Neural crest cell (in vitro differentiated cells): ENCODE measurements around the gene PLAU. TPM values are rescaled to one million over a fixed set of nuclear protein-coding genes. Genes with fewer than 3 reads are reported as not detected.

Experiments used
- DNase-seq: peaks from one replicate; pipeline ENCODE4 v3.0.0; 2021; ENCODE audit warnings: low read depth, mixed read lengths, low spot score
- H3K27ac Mint-ChIP-seq: one replicate; pipeline ENCODE4 v1.8.0; 2021; ENCODE audit warnings: mild to moderate bottlenecking, mixed read lengths; ENCODE audit not compliant: unreplicated experiment
- H3K27me3 Mint-ChIP-seq: 2 replicates; pipeline ENCODE4 v1.8.0; 2021; ENCODE audit warnings: low read depth, mild to moderate bottlenecking, mixed read lengths
- H3K36me3 Mint-ChIP-seq: 2 replicates; pipeline ENCODE4 v1.8.0; 2021; ENCODE audit warnings: low read depth, mild to moderate bottlenecking, mixed read lengths
- H3K4me1 Mint-ChIP-seq: 2 replicates; pipeline ENCODE4 v1.8.0; 2021; ENCODE audit warnings: mixed read lengths
- H3K4me3 Mint-ChIP-seq: one replicate; pipeline ENCODE4 v1.8.0; 2021; ENCODE audit warnings: mild to moderate bottlenecking, mixed read lengths
- H3K9me3 Mint-ChIP-seq: 2 replicates; pipeline ENCODE4 v1.8.0; 2021; ENCODE audit warnings: mixed read lengths
- total RNA-seq: library from RNA; stranded (reverse); gene quantifications from 2 replicates; pipeline ENCODE4 v1.2.1, GENCODE V29; 2021
- TF ChIP-seq, protein P1 (sequence below): fragments of 200-600 bp; sonication (generic); conservative IDR thresholded peaks from 2 replicates; pipeline ENCODE4 v1.5.0; 2021; ENCODE audit warnings: antibody characterized with exemption, mild to moderate bottlenecking

Gene PLAU
- total RNA-seq, 1 donor from 2014 or later: 3.5 TPM

GRCh38 chr10:73950155-73950948, 39.4 kb downstream of the PLAU start:
- DNase-seq: peak; percentile 26
- no peaks in the 10 kb centered on the region for H3K27me3 Mint-ChIP-seq
- TF ChIP-seq, protein P1, sequence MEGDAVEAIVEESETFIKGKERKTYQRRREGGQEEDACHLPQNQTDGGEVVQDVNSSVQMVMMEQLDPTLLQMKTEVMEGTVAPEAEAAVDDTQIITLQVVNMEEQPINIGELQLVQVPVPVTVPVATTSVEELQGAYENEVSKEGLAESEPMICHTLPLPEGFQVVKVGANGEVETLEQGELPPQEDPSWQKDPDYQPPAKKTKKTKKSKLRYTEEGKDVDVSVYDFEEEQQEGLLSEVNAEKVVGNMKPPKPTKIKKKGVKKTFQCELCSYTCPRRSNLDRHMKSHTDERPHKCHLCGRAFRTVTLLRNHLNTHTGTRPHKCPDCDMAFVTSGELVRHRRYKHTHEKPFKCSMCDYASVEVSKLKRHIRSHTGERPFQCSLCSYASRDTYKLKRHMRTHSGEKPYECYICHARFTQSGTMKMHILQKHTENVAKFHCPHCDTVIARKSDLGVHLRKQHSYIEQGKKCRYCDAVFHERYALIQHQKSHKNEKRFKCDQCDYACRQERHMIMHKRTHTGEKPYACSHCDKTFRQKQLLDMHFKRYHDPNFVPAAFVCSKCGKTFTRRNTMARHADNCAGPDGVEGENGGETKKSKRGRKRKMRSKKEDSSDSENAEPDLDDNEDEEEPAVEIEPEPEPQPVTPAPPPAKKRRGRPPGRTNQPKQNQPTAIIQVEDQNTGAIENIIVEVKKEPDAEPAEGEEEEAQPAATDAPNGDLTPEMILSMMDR: no peak
- no peaks in the 10 kb centered on the region for H3K9me3 Mint-ChIP-seq
- no peak overlapping the region for H3K27ac Mint-ChIP-seq
- H3K36me3 Mint-ChIP-seq: no peaks in the 10 kb centered on the region
- H3K4me1 Mint-ChIP-seq: peaks cover 9% of the 10 kb centered on the region
- H3K4me3 Mint-ChIP-seq: no peak overlapping the region

DNA sequence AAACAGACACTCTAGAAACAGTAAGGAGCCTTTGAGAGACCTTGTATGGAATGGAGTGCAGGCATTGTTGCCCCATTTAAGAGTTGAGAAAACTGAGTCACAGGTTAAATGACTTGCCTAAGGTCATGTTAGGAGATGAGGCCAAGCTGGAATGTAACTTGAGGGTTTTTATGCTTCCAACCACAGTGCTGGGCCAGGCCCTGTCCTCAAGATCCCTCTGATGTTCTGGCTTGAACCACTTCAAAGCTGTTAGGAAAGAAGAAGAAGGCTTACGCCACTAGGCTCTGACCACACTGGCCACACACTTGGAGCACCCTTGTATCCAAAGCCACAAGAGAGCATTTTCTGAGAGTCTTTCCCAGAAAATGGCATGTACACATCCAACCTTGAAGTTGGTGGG, 42.7 kb downstream of the PLAU start:
- TF ChIP-seq, protein P1: no peak
- Mint-ChIP-seq H3K27me3 (no peaks in the 10 kb centered on the region), H3K36me3 (no peaks in the 10 kb centered on the region), H3K4me3 (no peak overlapping the region), H3K9me3 (no peaks in the 10 kb centered on the region), H3K4me1 (peaks cover 13% of the 10 kb centered on the region), H3K27ac (no peak overlapping the region)
- no peak for DNase-seq

DNA sequence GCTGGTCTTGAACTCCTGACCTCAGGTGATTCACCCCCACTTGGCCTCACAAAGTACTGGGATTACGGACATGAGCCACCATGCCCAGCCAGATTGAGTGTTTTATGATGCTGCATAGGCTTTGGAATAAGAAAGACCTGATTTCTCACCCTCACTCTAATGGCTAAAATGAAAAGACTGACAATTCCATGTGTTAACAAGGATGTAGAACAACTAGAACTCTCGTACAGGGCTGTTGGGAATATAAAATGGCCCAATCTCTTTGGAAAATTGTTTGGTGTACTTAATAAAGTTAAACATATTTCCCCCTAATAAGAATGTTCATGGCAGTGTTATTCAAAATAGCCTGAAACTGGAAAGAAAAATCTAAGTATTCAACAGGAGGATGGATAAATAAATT, 43.8 kb downstream of the PLAU start:
- Mint-ChIP-seq H3K27me3 (no peaks in the 10 kb centered on the region), H3K27ac (no peak overlapping the region), H3K36me3 (no peaks in the 10 kb centered on the region)

GRCh38 chr10:73955719-73956118, 44.8 kb downstream of the PLAU start:
- Mint-ChIP-seq H3K4me1 (peaks cover 5% of the 10 kb centered on the region), H3K27me3 (no peaks in the 10 kb centered on the region), H3K9me3 (no peaks in the 10 kb centered on the region), H3K36me3 (no peaks in the 10 kb centered on the region), H3K4me3 (no peak overlapping the region), H3K27ac (no peak overlapping the region)
- no peak for DNase-seq
- TF ChIP-seq, protein P1: no peak

More for the DNA sequence above, 43.8 kb downstream of the PLAU start:
- no peak overlapping the region for H3K4me3 Mint-ChIP-seq
- H3K9me3 Mint-ChIP-seq: no peaks in the 10 kb centered on the region
- H3K4me1 Mint-ChIP-seq: peaks cover 13% of the 10 kb centered on the region
- TF ChIP-seq, protein P1: no peak
- no peak for DNase-seq

DNA sequence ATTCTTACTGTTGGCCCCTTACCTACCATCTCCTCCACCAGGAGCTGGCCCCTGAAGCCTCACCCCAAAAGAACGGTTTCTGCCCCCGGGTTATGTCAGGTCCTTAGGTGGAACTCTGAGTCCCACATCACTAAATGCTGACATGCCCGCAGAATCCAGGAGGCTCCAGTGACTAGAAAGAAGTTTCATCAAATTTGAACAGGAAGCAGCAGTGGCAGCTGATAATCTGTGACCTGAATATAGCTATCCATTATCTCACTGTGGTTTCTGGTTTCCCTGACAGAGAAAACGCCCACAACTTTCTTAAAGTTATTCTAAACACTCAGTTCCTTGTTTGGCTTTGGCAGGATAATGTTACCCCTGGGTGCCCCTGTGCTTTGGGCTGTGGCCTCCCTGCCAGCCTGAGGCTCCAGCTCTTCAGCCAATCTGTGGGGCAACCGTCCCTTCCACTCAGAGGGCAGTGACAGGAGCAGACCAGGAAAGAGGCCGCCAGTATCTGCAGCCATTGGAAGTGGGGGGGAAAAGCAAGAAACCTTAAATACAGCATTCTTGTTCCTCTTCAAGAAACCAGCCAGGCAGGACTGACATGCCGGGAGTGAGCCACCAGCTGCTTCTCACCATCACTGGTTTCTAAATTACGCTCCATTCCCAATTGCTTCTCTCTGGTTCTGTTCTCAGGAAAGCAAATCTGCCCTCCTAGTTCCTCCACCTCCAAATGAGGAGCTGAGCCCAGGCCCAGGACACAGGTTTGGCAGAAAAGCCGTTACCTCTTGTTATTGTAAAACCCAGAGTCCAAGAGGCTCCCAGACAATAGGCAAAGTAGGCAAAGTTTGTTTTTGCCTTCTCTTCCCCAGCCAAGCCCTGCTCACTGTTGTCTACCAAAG, 45.8 kb downstream of the PLAU start:
- no peaks in the 10 kb centered on the region for H3K27me3 Mint-ChIP-seq
- H3K27ac Mint-ChIP-seq: no peak overlapping the region
- peaks cover 4% of the 10 kb centered on the region for H3K4me1 Mint-ChIP-seq
- TF ChIP-seq, protein P1: no peak
- no peak overlapping the region for H3K4me3 Mint-ChIP-seq
- H3K9me3 Mint-ChIP-seq: no peaks in the 10 kb centered on the region
- DNase-seq: no peak
- H3K36me3 Mint-ChIP-seq: no peaks in the 10 kb centered on the region
